Choroid plexus epithelial cell (primary cell): ENCODE results near the gene SPATC1L.

ENCODE experiments used
- DNase-seq: peaks from one replicate; pipeline ENCODE4 v3.0.0-alpha.2; 2010; ENCODE audit warnings: low read depth
- H3K4me3 ChIP-seq: 2 replicates; pipeline ENCODE4 v1.5.1; 2011; ENCODE audit warnings: low read depth, mild to moderate bottlenecking, control low read depth, low read length, moderate library complexity
- CTCF ChIP-seq: conservative IDR thresholded peaks from 2 replicates; pipeline ENCODE4 v1.5.1; 2011; ENCODE audit warnings: low read depth, mild to moderate bottlenecking, control low read depth, inconsistent platforms, low read length, moderate library complexity

SPATC1L gene

GRCh38 chr21:46111193-46111571, 73.1 kb downstream of the SPATC1L start:
- no peak overlapping the region for H3K4me3 ChIP-seq
- TF ChIP-seq CTCF: no peak
- no peak for DNase-seq
